Aorta (tissue), 5 donors: ENCODE results near the gene PARD3. TPM values are rescaled to one million over a fixed set of nuclear protein-coding genes. Genes with fewer than 3 reads are reported as not detected.
"Not testable (repeated sequence)": the region's sequence is repeated elsewhere in the genome, so short reads cannot be mapped to it uniquely, and the experiment has no call there.

Experiments
- ATAC-seq: fragments of 200-7000 bp; cut with Tn5 transposase; one replicate; pipeline ENCODE4 v1.9.1; 2022; ENCODE audit warnings: moderate library complexity; ENCODE audit not compliant: low FRiP score
- DNase-seq, 2 donors: peaks; one replicate each; pipeline ENCODE4 v3.0.0-alpha.2; 2020
- H3K27ac ChIP-seq, 2 donors: one replicate each; pipeline ENCODE4 v1.5.1; 2013; ENCODE audit warnings: low read length in 2 of 2, mild to moderate bottlenecking in 2 of 2, moderate library complexity in 2 of 2, control low read depth in 1 of 2, inconsistent platforms in 1 of 2, low read depth in 1 of 2
- H3K27me3 ChIP-seq, 2 donors: one replicate each; pipeline ENCODE4 v1.6.1; 2013; ENCODE audit warnings: control low read depth in 1 of 2, low read length in 1 of 2, mild to moderate bottlenecking in 1 of 2, moderate library complexity in 1 of 2; ENCODE audit not compliant: insufficient read depth in 2 of 2, control insufficient read depth in 1 of 2
- H3K36me3 ChIP-seq, 2 donors: one replicate each; pipeline ENCODE4 v1.6.1; 2013; ENCODE audit warnings: control low read depth in 1 of 2, low read length in 1 of 2, mild to moderate bottlenecking in 1 of 2; ENCODE audit not compliant: insufficient read depth in 2 of 2, control insufficient read depth in 1 of 2
- H3K4me1 ChIP-seq, 2 donors: one replicate each; pipeline ENCODE4 v1.6.1; 2013; ENCODE audit warnings: low read length in 2 of 2, control low read depth in 1 of 2, mild to moderate bottlenecking in 1 of 2, moderate library complexity in 1 of 2; ENCODE audit not compliant: insufficient read depth in 2 of 2, control insufficient read depth in 1 of 2
- H3K4me3 ChIP-seq, 2 donors: one replicate each; pipeline ENCODE4 v1.5.1; 2013; ENCODE audit warnings: low read length in 2 of 2, control low read depth in 1 of 2, mild to moderate bottlenecking in 1 of 2
- H3K9me3 ChIP-seq: one replicate; pipeline ENCODE4 v1.6.1; 2013; ENCODE audit warnings: mild to moderate bottlenecking, low read length; ENCODE audit not compliant: control insufficient read depth
- WGBS, 2 donors: extraction: QIAGEN DNeasy Blood & Tissue Kit; methylation state at CpG; one replicate each; pipeline ENCODE4 v1.1.7; 2013; 5-methylcytosine and 5-hydroxymethylcytosine counted together
- intact Hi-C, 2 donors: fragments of 100-400 bp; cut with DNase I; formaldehyde crosslinking; loops; one replicate each; pipeline versions ENCODE4 v1.14.2 to v1.15.0; 2022
- polyA plus RNA-seq, 2 donors: library from polyadenylated mRNA; stranded (reverse); fragments of 200-250 nt; gene quantifications; one replicate each; pipeline ENCODE4 v1.2.3, GENCODE V29; 2013
- total RNA-seq, 2 donors: library from RNA; stranded (reverse); fragmentation: NEBNext Ultra II Directional; extraction: Animal tissue kit (Norgen Biotek cat#: 25700); gene quantifications; one replicate each; pipeline ENCODE4 v1.2.1, GENCODE V29; 2021
- donor health status: healthy with polysubstance abuse.
- donor health status: Bipolar disorder and iron deficiency.
- donor health status: DM: no; HTN: no; CAD: no.
- donor health status: DM: no; HTN: no; CAD: no.
- donor health status: DM: yes; HTN: yes; CAD: no.

PARD3 gene
- total and polyA plus RNA-seq, 4 donors = 6.4 to 33.0 (median 28.7) TPM

- 91% methylated on average over 20 of the region's 20 CpGs for WGBS, 2 donors
- intact Hi-C loops, H3K36me3 ChIP-seq: not testable (repeated sequence)
Observed at GRCh38 chr10:34427158-34427910, 387.8 kb downstream of the PARD3 start.

GRCh38 chr10:34426538-34427157, 388.4 kb downstream of the PARD3 start:
- H3K36me3 ChIP-seq, H3K9me3 ChIP-seq, H3K4me1 ChIP-seq, ATAC-seq, intact Hi-C loops, H3K4me3 ChIP-seq, H3K27ac ChIP-seq, H3K27me3 ChIP-seq, DNase-seq: not testable (repeated sequence)
- WGBS, 2 donors = 92 to 95% methylated on average over 7 of the region's 7 CpGs

More at GRCh38 chr10:34427158-34427910, 387.8 kb downstream of the PARD3 start:
- not testable (repeated sequence) for H3K4me3 ChIP-seq, H3K27me3 ChIP-seq, DNase-seq, H3K9me3 ChIP-seq, H3K27ac ChIP-seq, H3K4me1 ChIP-seq, ATAC-seq

- no peak overlapping the region for H3K4me3 ChIP-seq
- no peak overlapping the region for H3K27ac ChIP-seq
- no peak for ATAC-seq
- H3K9me3 ChIP-seq = no peaks in the 10 kb centered on the region
- no peaks in the 10 kb centered on the region for H3K27me3 ChIP-seq
- H3K36me3 ChIP-seq = no peaks in the 10 kb centered on the region
- intact Hi-C loops = no loop called here
- H3K4me1 ChIP-seq = no peaks in the 10 kb centered on the region
- WGBS, 2 donors = 65% methylated on average over 3 of the region's 3 CpGs
- no peak for DNase-seq
Observed at GRCh38 chr10:34426041-34426440, 389.1 kb downstream of the PARD3 start.

- Histone ChIP-seq H3K4me1 (no peaks in the 10 kb centered on the region), H3K27me3 (no peaks in the 10 kb centered on the region), H3K9me3 (no peaks in the 10 kb centered on the region), H3K36me3 (no peaks in the 10 kb centered on the region), H3K27ac (no peak overlapping the region), H3K4me3 (no peak overlapping the region)
- intact Hi-C loops = no loop called here
- no peak for DNase-seq
- 76 to 80% methylated on average over 5 of the region's 5 CpGs for WGBS, 2 donors
- ATAC-seq = no peak
Observed at GRCh38 chr10:34423673-34424625, 391.1 kb downstream of the PARD3 start.

- ATAC-seq = no peak
- Histone ChIP-seq H3K27ac (no peak overlapping the region), H3K36me3 (no peaks in the 10 kb centered on the region), H3K9me3 (no peaks in the 10 kb centered on the region), H3K27me3 (no peaks in the 10 kb centered on the region), H3K4me3 (no peak overlapping the region), H3K4me1 (no peaks in the 10 kb centered on the region)
- DNase-seq = no peak
- intact Hi-C loops = no loop called here
- WGBS, 2 donors = 44 to 62% methylated on average over 1 of the region's 1 CpG
Observed at GRCh38 chr10:34420795-34421194, 394.3 kb downstream of the PARD3 start.

- no peaks in the 10 kb centered on the region for H3K4me1 ChIP-seq
- 95 to 97% methylated on average over 3 of the region's 3 CpGs for WGBS, 2 donors
- H3K27ac ChIP-seq = no peak overlapping the region
- DNase-seq (no peak), ATAC-seq (no peak)
- no peak overlapping the region for H3K4me3 ChIP-seq
- intact Hi-C loops = no loop called here
- no peaks in the 10 kb centered on the region for H3K36me3 ChIP-seq
- no peaks in the 10 kb centered on the region for H3K27me3 ChIP-seq
- no peaks in the 10 kb centered on the region for H3K9me3 ChIP-seq
Observed at GRCh38 chr10:34420273-34420672, 394.8 kb downstream of the PARD3 start.

GRCh38 chr10:34415039-34415438, 400.1 kb downstream of the PARD3 start:
- H3K4me1 ChIP-seq = no peaks in the 10 kb centered on the region
- no peak overlapping the region for H3K27ac ChIP-seq
- no peaks in the 10 kb centered on the region for H3K27me3 ChIP-seq
- ATAC-seq (no peak), DNase-seq (no peak)
- WGBS, 2 donors = 96 to 97% methylated on average over 4 of the region's 4 CpGs
- H3K9me3 ChIP-seq = no peaks in the 10 kb centered on the region
- H3K36me3 ChIP-seq = no peaks in the 10 kb centered on the region
- H3K4me3 ChIP-seq = no peak overlapping the region
- intact Hi-C loops = no loop called here

- 94 to 95% methylated on average over 11 of the region's 11 CpGs for WGBS, 2 donors
- no peak for ATAC-seq
Observed at GRCh38 chr10:34413756-34414587, 401.1 kb downstream of the PARD3 start.

More at GRCh38 chr10:34413756-34414587, 401.1 kb downstream of the PARD3 start:
- Histone ChIP-seq H3K9me3 (no peaks in the 10 kb centered on the region), H3K4me3 (no peak overlapping the region), H3K27ac (no peak overlapping the region), H3K36me3 (no peaks in the 10 kb centered on the region), H3K4me1 (no peaks in the 10 kb centered on the region), H3K27me3 (no peaks in the 10 kb centered on the region)
- DNase-seq = no peak
- intact Hi-C loops = no loop called here
